AG04449 (cell line): ENCODE results near the gene CEP63.

Experiments
- CTCF ChIA-PET: fragments of 350-600 bp; formaldehyde crosslinking; extraction: SDS; loops from one replicate; lab custom pipeline; 2021; ENCODE audit warnings: antibody characterized with exemption; lab: Yijun Ruan, JAX
- POLR2A ChIA-PET: fragments of 400-600, 350-600 bp; formaldehyde crosslinking; extraction: SDS; loops from one replicate; lab custom pipeline; 2020; ENCODE audit warnings: antibody characterized with exemption, inconsistent platforms; lab: Yijun Ruan, JAX
- DNase-seq: peaks from one replicate; pipeline ENCODE4 v3.0.0-alpha.2; 2010; ENCODE audit warnings: low read depth, low spot score
- H3K4me3 ChIP-seq: 2 replicates; pipeline ENCODE4 v1.5.1; 2011; ENCODE audit warnings: low read depth, mild to moderate bottlenecking, control low read depth, low read length
- CTCF ChIP-seq: IDR thresholded peaks from one replicate; pipeline ENCODE4 v1.5.1; 2011; ENCODE audit warnings: mild to moderate bottlenecking, moderate library complexity, low read length, control low read depth, inconsistent platforms; ENCODE audit not compliant: insufficient read depth; ENCODE audit errors: missing control alignments

The CEP63 gene

GRCh38 chr3:134453631-134454030 lies 32.2 kb upstream of the CEP63 start:
- no peak for DNase-seq

DNA sequence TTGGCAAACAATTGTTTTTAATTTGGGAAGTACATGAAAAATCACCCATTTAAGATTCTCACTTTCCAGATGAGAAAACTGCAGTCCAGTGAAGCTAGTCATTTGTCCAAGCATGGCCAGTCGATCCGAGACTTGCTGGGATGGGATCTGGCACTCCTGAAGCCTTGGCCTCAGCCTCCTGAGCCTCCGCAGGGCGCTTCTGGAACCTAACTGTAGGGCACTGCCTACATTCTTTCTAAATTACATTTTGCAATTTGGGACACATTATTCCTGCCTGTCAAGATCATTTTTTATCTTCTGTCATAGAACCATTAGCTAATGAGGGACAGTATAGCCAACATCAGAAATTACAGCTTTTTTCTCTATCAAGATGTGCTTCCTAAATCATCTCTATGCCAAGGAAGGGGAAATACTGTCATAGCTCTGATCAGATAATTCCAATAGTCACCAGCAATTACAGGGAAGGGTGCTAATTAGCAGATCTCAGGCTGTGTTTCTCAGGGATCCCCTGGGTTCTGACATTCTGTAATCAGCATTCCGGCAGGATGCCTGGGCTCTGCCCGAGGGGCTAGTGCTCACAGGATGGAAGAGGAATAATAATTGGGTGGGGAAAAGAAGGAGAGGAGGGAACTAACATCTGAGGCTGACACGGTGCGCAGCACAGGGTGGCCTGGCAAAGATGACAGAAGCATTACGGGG lies 28.3 kb upstream of the CEP63 start:
- TF ChIP-seq CTCF = no peak
- CTCF ChIA-PET = interaction anchor here (1.4 to 5.9 kb wide), 4 partner anchors 10 to 145 kb away, joined by 3 to 44 read pairs (median 4); no protein-coding TSS in a partner anchor

More at GRCh38 chr3:134453631-134454030, 32.2 kb upstream of the CEP63 start:
- no peak overlapping the region for H3K4me3 ChIP-seq
- ChIA-PET POLR2A (no interaction called here), CTCF (interaction anchor here (2.2 kb wide), 1 partner anchor 145 kb away, joined by 6 read pairs; no protein-coding TSS in a partner anchor)
- TF ChIP-seq CTCF = no peak

GRCh38 chr3:134458406-134458945 lies 27.4 kb upstream of the CEP63 start:
- H3K4me3 ChIP-seq = no peak overlapping the region
- no peak for DNase-seq
- POLR2A ChIA-PET = no interaction called here
- CTCF ChIA-PET = interaction anchor here (1.8 to 5.9 kb wide), 2 partner anchors 11 to 146 kb away, joined by 4 to 44 read pairs; no protein-coding TSS in a partner anchor
- TF ChIP-seq CTCF = no peak

More for the DNA sequence above, 28.3 kb upstream of the CEP63 start:
- DNase-seq = no peak
- H3K4me3 ChIP-seq = no peak overlapping the region
- POLR2A ChIA-PET = no interaction called here

DNA sequence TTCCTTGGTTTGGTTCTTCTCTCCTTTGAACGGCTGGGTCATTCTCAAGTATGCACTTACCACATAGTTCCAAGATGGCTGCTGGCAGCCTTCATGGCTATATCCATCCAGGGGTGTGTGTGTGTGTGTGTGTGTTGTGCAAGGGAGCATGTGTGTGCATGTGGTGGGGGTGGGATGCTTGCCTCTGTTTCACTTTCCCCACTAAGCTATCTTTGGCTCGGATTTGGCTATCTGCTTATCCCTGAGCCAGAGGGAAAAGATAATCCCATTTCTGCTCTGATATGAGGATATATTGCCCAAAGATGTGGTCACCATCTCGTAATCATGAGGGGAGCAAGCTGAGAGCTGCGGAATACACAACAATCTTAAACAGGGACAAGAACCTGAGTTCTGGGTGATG lies 26.3 kb upstream of the CEP63 start:
- no peak for TF ChIP-seq CTCF
- H3K4me3 ChIP-seq = no peak overlapping the region
- CTCF ChIA-PET = interaction anchor here (1.0 to 5.9 kb wide), 4 partner anchors 12 to 88 kb away, joined by 3 to 44 read pairs (median 4); no protein-coding TSS in a partner anchor
- POLR2A ChIA-PET = interaction anchor here (1.2 to 1.3 kb wide), 2 partner anchors 85 to 102 kb away, joined by 3 to 6 read pairs; partner anchors contain the start of gene AMOTL2
- no peak for DNase-seq

GRCh38 chr3:134460965-134461364 lies 24.9 kb upstream of the CEP63 start:
- CTCF ChIA-PET = interaction anchor here (1.1 to 5.9 kb wide), 6 partner anchors 12 to 250 kb away, joined by 3 to 44 read pairs (median 4); no protein-coding TSS in a partner anchor
- POLR2A ChIA-PET = no interaction called here
- no peak for TF ChIP-seq CTCF
- H3K4me3 ChIP-seq = no peak overlapping the region
- DNase-seq = peak; percentile 98
